ENCODE data around the gene TMEM186. TPM values are rescaled to one million over a fixed set of nuclear protein-coding genes. Genes with fewer than 3 reads are reported as not detected.
A peak's percentile ranks its signal among the peaks of the same experiment; 100 is the strongest.

Gene TMEM186
- total RNA-seq, 1 donor from 2014 or later, result 14.2 TPM

- Mint-ChIP-seq H3K36me3 (peaks cover 33% of the 10 kb centered on the region), H3K4me3 (peak overlapping the region; percentile 25), H3K27me3 (no peaks in the 10 kb centered on the region), H3K27ac (peak overlapping the region; percentile 63), H3K9me3 (no peaks in the 10 kb centered on the region), H3K4me1 (ENCODE audit: unreplicated experiment) (peaks cover 11% of the 10 kb centered on the region)
- no peak for TF ChIP-seq CTCF (conservative IDR thresholded peaks at IDR 0.05)
- DNase-seq (ENCODE audit: extremely low spot score, unreplicated experiment), result no peak
These were observed 14.9 kb upstream of the TMEM186 start for GRCh38 chr16:8812162-8812843.

DNA sequence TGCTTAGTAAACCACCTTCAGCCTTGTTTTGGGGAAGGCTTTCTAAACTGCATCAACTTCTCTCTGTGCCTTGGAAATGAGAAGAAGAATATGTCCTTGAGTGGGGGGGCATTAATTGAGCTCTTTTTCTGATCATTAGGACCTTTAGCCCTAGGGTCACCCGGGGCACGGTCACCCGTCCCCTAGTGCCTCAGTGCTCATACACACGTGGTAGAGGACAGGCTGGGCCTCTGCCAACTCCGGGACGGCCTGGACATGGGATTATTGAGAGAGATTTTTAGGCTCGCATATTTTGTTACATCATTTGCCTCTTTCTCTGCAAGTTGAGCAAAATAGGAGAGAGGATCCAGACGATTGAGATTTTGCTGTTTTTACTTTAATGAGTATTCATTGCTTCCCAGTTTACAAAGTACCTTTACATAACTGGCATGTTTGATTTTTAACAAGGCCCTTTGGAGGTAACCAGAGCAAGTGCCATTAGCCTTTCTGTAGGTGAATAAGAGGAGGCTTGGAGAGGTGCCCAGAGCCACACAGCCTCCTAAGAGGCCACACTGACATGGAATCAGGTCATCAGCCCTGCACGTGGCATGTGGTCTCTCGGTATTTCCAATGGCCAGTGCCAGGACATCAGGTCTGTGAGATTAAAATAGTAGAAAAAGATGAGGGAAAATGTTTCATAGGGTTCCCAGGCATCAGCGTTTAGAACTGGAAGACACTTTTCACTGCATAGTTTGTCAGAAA is 11.3 kb upstream of the TMEM186 start:
- H3K27me3 Mint-ChIP-seq, result no peaks in the 10 kb centered on the region
- no peak for TF ChIP-seq CTCF (conservative IDR thresholded peaks at IDR 0.05)
- no peaks in the 10 kb centered on the region for H3K9me3 Mint-ChIP-seq
- DNase-seq (ENCODE audit: extremely low spot score, unreplicated experiment), result no peak
- H3K4me1 Mint-ChIP-seq (ENCODE audit: unreplicated experiment), result peaks cover 11% of the 10 kb centered on the region
- H3K4me3 Mint-ChIP-seq, result no peak overlapping the region
- H3K27ac Mint-ChIP-seq, result no peak overlapping the region
- peaks cover 25% of the 10 kb centered on the region for H3K36me3 Mint-ChIP-seq

GRCh38 chr16:8808009-8808408 is 10.6 kb upstream of the TMEM186 start:
- H3K27ac Mint-ChIP-seq, result no peak overlapping the region
- no peaks in the 10 kb centered on the region for H3K27me3 Mint-ChIP-seq
- H3K9me3 Mint-ChIP-seq, result no peaks in the 10 kb centered on the region
- TF ChIP-seq CTCF (conservative IDR thresholded peaks at IDR 0.05), result no peak
- H3K36me3 Mint-ChIP-seq, result peaks cover 23% of the 10 kb centered on the region
- peaks cover 11% of the 10 kb centered on the region for H3K4me1 Mint-ChIP-seq (ENCODE audit: unreplicated experiment)
- no peak for DNase-seq (ENCODE audit: extremely low spot score, unreplicated experiment)
- H3K4me3 Mint-ChIP-seq, result no peak overlapping the region

DNA sequence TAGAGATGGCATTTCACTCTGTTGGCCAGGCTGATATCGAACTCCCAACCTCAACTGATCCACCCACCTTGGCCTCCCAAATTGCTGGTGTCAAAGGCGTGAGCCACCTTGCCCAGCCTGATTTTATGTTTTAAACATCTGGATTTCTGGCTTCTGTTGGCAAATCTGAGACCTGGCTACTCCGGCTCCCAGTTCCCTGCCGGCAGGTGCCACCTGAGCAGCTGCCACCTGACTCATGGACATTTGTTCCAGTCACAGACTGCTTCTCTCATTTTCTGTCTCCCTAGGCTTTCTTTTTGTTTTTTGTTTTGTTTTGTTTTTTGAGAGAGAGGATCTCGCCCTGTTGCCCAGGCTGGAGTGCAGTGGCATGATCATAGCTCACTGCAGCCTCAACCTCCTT is 9.8 kb upstream of the TMEM186 start:
- H3K4me3 Mint-ChIP-seq, result no peak overlapping the region
- peaks cover 3% of the 10 kb centered on the region for H3K4me1 Mint-ChIP-seq (ENCODE audit: unreplicated experiment)
- no peaks in the 10 kb centered on the region for H3K9me3 Mint-ChIP-seq
- H3K27me3 Mint-ChIP-seq, result no peaks in the 10 kb centered on the region
- H3K27ac Mint-ChIP-seq, result no peak overlapping the region
- H3K36me3 Mint-ChIP-seq, result peaks cover 18% of the 10 kb centered on the region
- no peak for DNase-seq (ENCODE audit: extremely low spot score, unreplicated experiment)
- TF ChIP-seq CTCF (conservative IDR thresholded peaks at IDR 0.05), result no peak

DNA sequence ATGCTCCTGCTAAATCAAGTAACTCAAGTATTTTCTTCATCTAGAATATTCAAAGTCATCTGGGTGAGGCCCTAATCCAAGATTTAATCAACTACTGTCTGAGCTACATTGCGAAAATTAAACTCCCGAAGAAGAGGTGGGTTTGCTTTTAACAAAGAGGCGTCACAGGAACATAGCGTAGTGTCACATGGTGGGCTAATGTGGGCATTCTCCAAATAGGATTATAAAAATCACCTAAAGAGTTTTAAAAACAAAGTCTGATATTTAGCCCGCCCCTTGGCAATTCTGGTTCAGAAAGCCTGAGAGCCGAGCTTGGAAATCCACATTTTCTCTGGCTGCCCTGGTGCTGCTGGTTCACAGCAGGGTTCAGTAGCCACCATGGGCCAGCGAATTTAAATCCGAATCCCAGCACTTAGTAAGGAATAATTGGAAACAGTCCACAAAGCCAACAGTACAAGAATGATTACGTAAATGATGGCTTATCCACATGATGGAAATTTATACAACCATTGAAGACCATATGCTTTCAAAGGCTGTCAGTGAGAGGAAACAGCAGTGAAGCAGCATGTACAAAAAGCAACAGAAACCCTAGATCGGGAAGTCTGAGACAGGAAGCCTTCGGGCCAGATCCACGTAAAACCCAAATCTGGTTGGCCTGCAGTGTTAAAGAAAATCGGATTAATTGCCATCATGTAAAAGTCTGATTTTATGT is 9.0 kb upstream of the TMEM186 start:
- Mint-ChIP-seq H3K4me3 (no peak overlapping the region), H3K27ac (no peak overlapping the region), H3K9me3 (no peaks in the 10 kb centered on the region), H3K36me3 (peaks cover 17% of the 10 kb centered on the region), H3K27me3 (no peaks in the 10 kb centered on the region), H3K4me1 (ENCODE audit: unreplicated experiment) (no peaks in the 10 kb centered on the region)
- no peak for DNase-seq (ENCODE audit: extremely low spot score, unreplicated experiment)
- no peak for TF ChIP-seq CTCF (conservative IDR thresholded peaks at IDR 0.05)
